Measurements from ENCODE around the gene TMEM256. TPM values are rescaled to one million over a fixed set of nuclear protein-coding genes. Genes with fewer than 3 reads are reported as not detected.
"Not testable (repeated sequence)": the region's sequence is repeated elsewhere in the genome, so short reads cannot be mapped to it uniquely, and the experiment has no call there.

TMEM256 gene
- total and polyA plus RNA-seq, 4 donors: 30.0 to 130 (median 97.7) TPM

- no peak for DNase-seq (ENCODE audit: low spot score)
- Histone ChIP-seq H3K9ac (ENCODE audit: low read depth in 1 of 2, low read length in 2 of 2) (no peak overlapping the region), H3K9me3 (ENCODE audit: control insufficient read depth in 4 of 4, low read length in 3 of 4) (no peaks in the 10 kb centered on the region), H3K27me3 (ENCODE audit: control insufficient read depth in 4 of 4, insufficient read depth in 4 of 4, low read length in 3 of 4) (no peaks in the 10 kb centered on the region), H3K27ac (ENCODE audit: low read depth in 1 of 2, low read length in 2 of 2) (no peak overlapping the region), H3K36me3 (ENCODE audit: control insufficient read depth in 4 of 4, insufficient read depth in 3 of 4, low read depth in 1 of 4, low read length in 3 of 4) (no peaks in the 10 kb centered on the region), H3K4me3 (ENCODE audit: low read depth in 1 of 3, low read length in 3 of 3) (no peak overlapping the region), H3K4me1 (ENCODE audit: control insufficient read depth in 4 of 4, insufficient read depth in 4 of 4, low read length in 3 of 4) (no peaks in the 10 kb centered on the region)
- 83% methylated on average over 8 of the region's 8 CpGs for WGBS
- no peak for TF ChIP-seq SP1 (IDR thresholded peaks at IDR 0.05)
- no peak for TF ChIP-seq MAX (IDR thresholded peaks at IDR 0.05)
- no peak for TF ChIP-seq JUND (IDR thresholded peaks at IDR 0.05)
- TF ChIP-seq RXRA (IDR thresholded peaks at IDR 0.05): no peak
- no peak for TF ChIP-seq TAF1 (conservative IDR thresholded peaks at IDR 0.05)
- no peak for TF ChIP-seq FOXA1 (IDR thresholded peaks at IDR 0.05)
- TF ChIP-seq, protein P1, sequence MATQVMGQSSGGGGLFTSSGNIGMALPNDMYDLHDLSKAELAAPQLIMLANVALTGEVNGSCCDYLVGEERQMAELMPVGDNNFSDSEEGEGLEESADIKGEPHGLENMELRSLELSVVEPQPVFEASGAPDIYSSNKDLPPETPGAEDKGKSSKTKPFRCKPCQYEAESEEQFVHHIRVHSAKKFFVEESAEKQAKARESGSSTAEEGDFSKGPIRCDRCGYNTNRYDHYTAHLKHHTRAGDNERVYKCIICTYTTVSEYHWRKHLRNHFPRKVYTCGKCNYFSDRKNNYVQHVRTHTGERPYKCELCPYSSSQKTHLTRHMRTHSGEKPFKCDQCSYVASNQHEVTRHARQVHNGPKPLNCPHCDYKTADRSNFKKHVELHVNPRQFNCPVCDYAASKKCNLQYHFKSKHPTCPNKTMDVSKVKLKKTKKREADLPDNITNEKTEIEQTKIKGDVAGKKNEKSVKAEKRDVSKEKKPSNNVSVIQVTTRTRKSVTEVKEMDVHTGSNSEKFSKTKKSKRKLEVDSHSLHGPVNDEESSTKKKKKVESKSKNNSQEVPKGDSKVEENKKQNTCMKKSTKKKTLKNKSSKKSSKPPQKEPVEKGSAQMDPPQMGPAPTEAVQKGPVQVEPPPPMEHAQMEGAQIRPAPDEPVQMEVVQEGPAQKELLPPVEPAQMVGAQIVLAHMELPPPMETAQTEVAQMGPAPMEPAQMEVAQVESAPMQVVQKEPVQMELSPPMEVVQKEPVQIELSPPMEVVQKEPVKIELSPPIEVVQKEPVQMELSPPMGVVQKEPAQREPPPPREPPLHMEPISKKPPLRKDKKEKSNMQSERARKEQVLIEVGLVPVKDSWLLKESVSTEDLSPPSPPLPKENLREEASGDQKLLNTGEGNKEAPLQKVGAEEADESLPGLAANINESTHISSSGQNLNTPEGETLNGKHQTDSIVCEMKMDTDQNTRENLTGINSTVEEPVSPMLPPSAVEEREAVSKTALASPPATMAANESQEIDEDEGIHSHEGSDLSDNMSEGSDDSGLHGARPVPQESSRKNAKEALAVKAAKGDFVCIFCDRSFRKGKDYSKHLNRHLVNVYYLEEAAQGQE (IDR thresholded peaks at IDR 0.05): no peak
- no peak for TF ChIP-seq GABPA (IDR thresholded peaks at IDR 0.05 in 1 of 2, conservative IDR thresholded peaks at IDR 0.05 in 1 of 2)
- no peak for TF ChIP-seq ZBTB33 (IDR thresholded peaks at IDR 0.05)
- TF ChIP-seq CTCF (IDR thresholded peaks at IDR 0.05; ENCODE audit: low read depth, low read length, missing input control): no peak
- no peak for TF ChIP-seq EGR1 (IDR thresholded peaks at IDR 0.05; ENCODE audit: low read depth in 2 of 2)
- TF ChIP-seq NR2F2 (IDR thresholded peaks at IDR 0.05): no peak
- no peak for TF ChIP-seq FOXA2 (IDR thresholded peaks at IDR 0.05)
- TF ChIP-seq YY1 (IDR thresholded peaks at IDR 0.05): no peak
- TF ChIP-seq RAD21 (IDR thresholded peaks at IDR 0.05): no peak
- TF ChIP-seq ATF3 (IDR thresholded peaks at IDR 0.05): no peak
- TF ChIP-seq HNF4G (IDR thresholded peaks at IDR 0.05): no peak
- TF ChIP-seq HNF4A (conservative IDR thresholded peaks at IDR 0.05): no peak
Observed at GRCh38 chr17:7367083-7367482, 36.8 kb downstream of the TMEM256 start.

GRCh38 chr17:7365963-7366362, 37.9 kb downstream of the TMEM256 start:
- DNase-seq (ENCODE audit: low spot score); H3K36me3 ChIP-seq (ENCODE audit: control insufficient read depth in 4 of 4, insufficient read depth in 3 of 4, low read depth in 1 of 4, low read length in 3 of 4); H3K9ac ChIP-seq (ENCODE audit: low read depth in 1 of 2, low read length in 2 of 2); H3K27me3 ChIP-seq (ENCODE audit: control insufficient read depth in 4 of 4, insufficient read depth in 4 of 4, low read length in 3 of 4); H3K27ac ChIP-seq (ENCODE audit: low read depth in 1 of 2, low read length in 2 of 2); H3K4me1 ChIP-seq (ENCODE audit: control insufficient read depth in 4 of 4, insufficient read depth in 4 of 4, low read length in 3 of 4); H3K9me3 ChIP-seq (ENCODE audit: control insufficient read depth in 4 of 4, low read length in 3 of 4); H3K4me3 ChIP-seq (ENCODE audit: low read depth in 1 of 3, low read length in 3 of 3): not testable (repeated sequence)
- WGBS: 94% methylated on average over 6 of the region's 7 CpGs
